Endothelial cell of umbilical vein (primary cell): ENCODE results near the gene SUZ12. TPM values are rescaled to one million over a fixed set of nuclear protein-coding genes. Genes with fewer than 3 reads are reported as not detected.

Experiments
- BruUV-seq: library from RNA; stranded (reverse); fragments of 400-500 nt; replicated peaks from 2 replicates; lab custom pipeline; 2021; lab: Mats Ljungman, UMichigan
- CTCF ChIA-PET: fragments of 300-600, 350-600 bp; sonication (Branson Sonifier 250); formaldehyde crosslinking; loops from one replicate; lab custom pipeline; 2021; ENCODE audit warnings: antibody characterized with exemption, inconsistent platforms; lab: Charles Lee
- POLR2A ChIA-PET: fragments of 300-600, 350-600 bp; sonication (Branson Sonifier 250); formaldehyde crosslinking; loops from one replicate; lab custom pipeline; 2021; ENCODE audit warnings: antibody characterized with exemption, inconsistent platforms; lab: Charles Lee
- DNase-seq: peaks from one replicate; pipeline ENCODE4 v3.0.0-alpha.2; 2011; ENCODE audit warnings: low read depth, low spot score
- FAIRE-seq: peaks from 2 replicates; lab custom pipeline; 2011; peaks lifted over from hg19 to GRCh38; lab: Jason Lieb, UNC
- H2AFZ ChIP-seq: 2 replicates; pipeline ENCODE4 v1.6.0; 2012; ENCODE audit warnings: low read depth, low read length, control low read depth, inconsistent platforms
- H3K27ac ChIP-seq: 2 replicates; pipeline ENCODE4 v1.5.1; 2011; ENCODE audit warnings: low read depth, mild to moderate bottlenecking, control low read depth, low read length, moderate library complexity; ENCODE audit not compliant: insufficient read depth
- H3K27me3 ChIP-seq, 2 experiments: 2 replicates each; pipeline versions ENCODE4 v1.6.0 to v1.6.1; 2011; ENCODE audit warnings: low read length in 2 of 2, mixed read lengths in 1 of 2; ENCODE audit not compliant: control insufficient read depth in 2 of 2, insufficient read depth in 2 of 2
- H3K36me3 ChIP-seq, 2 experiments: 2 replicates in 1 of 2; 3 replicates in 1 of 2; pipeline ENCODE4 v1.5.1; 2011; ENCODE audit warnings: low read length in 2 of 2, mild to moderate bottlenecking in 1 of 2, moderate library complexity in 1 of 2; ENCODE audit not compliant: control insufficient read depth in 2 of 2, insufficient read depth in 2 of 2; ENCODE audit errors: extremely low read depth in 1 of 2
- H3K4me1 ChIP-seq: 3 replicates; pipeline ENCODE4 v1.5.1; 2011; ENCODE audit warnings: mild to moderate bottlenecking, low read length; ENCODE audit not compliant: control insufficient read depth, insufficient read depth; ENCODE audit errors: extremely low read depth
- H3K4me2 ChIP-seq: 2 replicates; pipeline ENCODE4 v1.6.1; 2011; ENCODE audit warnings: low read length, control low read depth, mixed read lengths; ENCODE audit not compliant: insufficient read depth
- H3K4me3 ChIP-seq, 3 experiments: fragments of 200-600 bp in 1 of 3; sonication (generic), shearing (Covaris generic) in 1 of 3; replicated peaks in 1 of 3; 2 replicates each; pipeline ENCODE4 v1.5.1; 2011 to 2016; ENCODE audit warnings: control low read depth in 3 of 3, low read length in 3 of 3, mild to moderate bottlenecking in 2 of 3, inconsistent platforms in 1 of 3, low read depth in 1 of 3, moderate library complexity in 1 of 3; ENCODE audit not compliant: insufficient read depth in 1 of 3
- H3K79me2 ChIP-seq: 2 replicates; pipeline ENCODE4 v1.6.0; 2012; ENCODE audit warnings: low read length, inconsistent platforms; ENCODE audit not compliant: control insufficient read depth, insufficient read depth
- H3K9ac ChIP-seq: replicated peaks from 2 replicates; pipeline ENCODE3; 2011; ENCODE audit warnings: low read length, control low read depth; ENCODE audit not compliant: insufficient read depth; ENCODE audit errors: extremely low read depth
- H3K9me1 ChIP-seq: replicated peaks from 3 replicates; pipeline ENCODE4 v1.6.0; 2011; ENCODE audit warnings: mild to moderate bottlenecking, low read length; ENCODE audit not compliant: control insufficient read depth, insufficient read depth; ENCODE audit errors: extremely low read depth
- H3K9me3 ChIP-seq: replicated peaks from 2 replicates; pipeline ENCODE4 v1.5.1; 2012; ENCODE audit warnings: low read length, inconsistent platforms; ENCODE audit not compliant: control insufficient read depth, insufficient read depth
- H4K20me1 ChIP-seq: replicated peaks from 2 replicates; pipeline ENCODE3; 2011; ENCODE audit warnings: mild to moderate bottlenecking, low read length; ENCODE audit not compliant: control insufficient read depth, insufficient read depth; ENCODE audit errors: extremely low read depth
- CTCF ChIP-seq, 2 donors: IDR thresholded peaks; 1 replicate in 1 of 2; 2 replicates in 1 of 2; pipeline ENCODE4 v1.5.1; 2011; ENCODE audit warnings: low read length in 2 of 2, mild to moderate bottlenecking in 2 of 2, moderate library complexity in 2 of 2, control low read depth in 1 of 2, inconsistent platforms in 1 of 2, low read depth in 1 of 2; ENCODE audit not compliant: insufficient read depth in 1 of 2; ENCODE audit errors: extremely low read depth in 1 of 2
- EZH2 ChIP-seq: IDR thresholded peaks from 2 replicates; pipeline ENCODE4 v1.6.1; 2012; ENCODE audit warnings: borderline replicate concordance, low read depth, mild to moderate bottlenecking, moderate library complexity, low read length, inconsistent platforms; ENCODE audit not compliant: severe bottlenecking
- FOS ChIP-seq: IDR thresholded peaks from 2 replicates; pipeline ENCODE4 v1.6.1; 2011; ENCODE audit warnings: mild to moderate bottlenecking, low read length, moderate library complexity, borderline replicate concordance; ENCODE audit not compliant: insufficient read depth
- GATA2 ChIP-seq: IDR thresholded peaks from 2 replicates; pipeline ENCODE4 v1.7.0; 2011; ENCODE audit warnings: low read depth, mild to moderate bottlenecking, moderate library complexity, mixed read lengths, low read length; ENCODE audit not compliant: insufficient read length, insufficient read depth
- JUN ChIP-seq: IDR thresholded peaks from 2 replicates; pipeline ENCODE4 v1.6.1; 2011; ENCODE audit warnings: borderline replicate concordance, low read depth; ENCODE audit not compliant: insufficient read length, insufficient read depth
- MAX ChIP-seq: IDR thresholded peaks from 2 replicates; pipeline ENCODE4 v1.6.1; 2011; ENCODE audit not compliant: insufficient read depth, insufficient read length
- MYC ChIP-seq: IDR thresholded peaks from one replicate; pipeline ENCODE4 v1.6.1; 2011; ENCODE audit warnings: mild to moderate bottlenecking, low read depth, low read length
- POLR2A ChIP-seq: IDR thresholded peaks from 2 replicates; pipeline ENCODE4 v1.6.1; 2012; ENCODE audit warnings: low read depth, mild to moderate bottlenecking, control low read depth, low read length
- POLR2AphosphoS5 ChIP-seq: IDR thresholded peaks from 2 replicates; pipeline ENCODE4 v1.6.1; 2012; ENCODE audit warnings: low read depth, mild to moderate bottlenecking, control low read depth, low read length, moderate library complexity; ENCODE audit not compliant: insufficient read depth
- dilution Hi-C: fragments of 300-500 bp; cut with MboI; formaldehyde crosslinking; loops from one replicate; pipeline ENCODE4 v1.15.0; 2019; ENCODE audit warnings: low sequenced_read_pairs; ENCODE audit not compliant: extremely low pct_ligation_motif_present
- intact Hi-C: fragments of 100-400 bp; cut with micrococcal nuclease; formaldehyde crosslinking; loops from one replicate; pipeline ENCODE4 v1.10.0; 2022
- polyA plus RNA-seq, 4 experiments: library from polyadenylated mRNA; depleted of rRNA in 3 of 4; stranded (reverse) in 3 of 4; unstranded in 1 of 4; fragments of >200 nt; gene quantifications; 2 replicates each; pipeline versions ENCODE4 v1.2.1 to v1.2.3, GENCODE V29; 2011 to 2012; ENCODE audit warnings: missing spikeins in 1 of 4
- total RNA-seq: library from RNA; stranded (reverse); gene quantifications from 2 replicates; pipeline ENCODE4 v1.2.3, GENCODE V29; 2021

SUZ12 gene
- total and polyA plus RNA-seq, 2 donors (not counting 3 experiments of a cell fraction or from before 2014, with no cell fraction given), result 7.8 to 30.9 TPM

GRCh38 chr17:31997005-31997404 is 60.2 kb downstream of the SUZ12 start:
- Histone ChIP-seq H3K36me3 (peaks cover 14 to 31% of the 10 kb centered on the region in 2 experiments), H3K4me1 (no peaks in the 10 kb centered on the region), H3K9me3 (no peaks in the 10 kb centered on the region), H3K79me2 (no peaks in the 10 kb centered on the region), H3K4me3 (no peak overlapping the region), H3K9ac (no peak overlapping the region), H2AFZ (no peak overlapping the region), H3K27ac (no peak overlapping the region), H3K27me3 (no peaks in the 10 kb centered on the region), H3K4me2 (no peak overlapping the region), H3K9me1 (no peaks in the 10 kb centered on the region), H4K20me1 (no peaks in the 10 kb centered on the region)
- BruUV-seq, result no TSS peak
- POLR2A ChIA-PET, result no interaction called here
- dilution Hi-C loops (no loop called here), intact Hi-C loops (no loop called here)
- no peak for DNase-seq
- TF ChIP-seq EZH2 (no peak), CTCF (IDR thresholded peaks at IDR 0.05; ENCODE audit: extremely low read depth in 1 of 2, insufficient read depth in 1 of 2, low read depth in 1 of 2, low read length in 2 of 2) (no peak), MYC (no peak), POLR2AphosphoS5 (no peak), MAX (no peak), FOS (no peak), JUN (no peak), GATA2 (no peak), POLR2A (no peak)
- FAIRE-seq, result no peak
- CTCF ChIA-PET, result interaction anchor here (2.3 kb wide), 1 partner anchor 10 kb away, joined by 15 read pairs; the partner anchor contains the start of gene LRRC37B
